Colonic mucosa (tissue), 4 donors: ENCODE results near the gene DGCR2. TPM values are rescaled to one million over a fixed set of nuclear protein-coding genes. Genes with fewer than 3 reads are reported as not detected.

Experiments
- DNase-seq: peaks from one replicate; pipeline ENCODE4 v3.0.0-alpha.2; 2020
- H3K27ac ChIP-seq: fragments of 200-600 bp; one replicate; pipeline ENCODE4 v1.8.0; 2021
- H3K27me3 ChIP-seq: fragments of 200-600 bp; one replicate; pipeline ENCODE4 v1.8.0; 2021
- H3K36me3 ChIP-seq: fragments of 200-600 bp; one replicate; pipeline ENCODE4 v1.8.0; 2021
- H3K4me1 ChIP-seq: fragments of 200-600 bp; one replicate; pipeline ENCODE4 v1.8.0; 2021; ENCODE audit warnings: mild to moderate bottlenecking
- H3K4me3 ChIP-seq: fragments of 200-600 bp; one replicate; pipeline ENCODE4 v1.8.0; 2021
- H3K9ac ChIP-seq, 2 donors: one replicate each; pipeline ENCODE4 v1.7.0; 2013; ENCODE audit warnings: control low read depth in 2 of 2, low read depth in 2 of 2, low read length in 2 of 2
- H3K9me3 ChIP-seq: fragments of 200-600 bp; one replicate; pipeline ENCODE4 v1.8.0; 2021
- CTCF ChIP-seq: fragments of 200-600 bp; IDR thresholded peaks from one replicate; pipeline ENCODE4 v1.8.0; 2022; ENCODE audit warnings: antibody characterized with exemption, mild to moderate bottlenecking
- intact Hi-C: fragments of 100-400 bp; cut with DNase I; formaldehyde crosslinking; loops from one replicate; pipeline ENCODE4 v1.14.1; 2022
- total RNA-seq, 2 donors: library from RNA; stranded (reverse); fragmentation: NEBNext Ultra II Directional in 1 of 2; extraction: Animal tissue kit (Norgen Biotek cat#: 25700) in 1 of 2; gene quantifications; one replicate each; pipeline ENCODE4 v1.2.1, GENCODE V29; 2021
- donor health status: healthy.
- donor health status: DM: no; HTN: no; CAD: no.
- donor health status: DM: no; HTN: no; CAD: no.

Gene DGCR2
- total RNA-seq, 2 donors from 2014 or later = 71.6 to 82.5 TPM

- H3K9ac ChIP-seq = no peak overlapping the region
- intact Hi-C loops = no loop called here
- TF ChIP-seq CTCF = no peak
- H3K4me3 ChIP-seq = no peak overlapping the region
- H3K27me3 ChIP-seq = no peaks in the 10 kb centered on the region
- no peaks in the 10 kb centered on the region for H3K9me3 ChIP-seq
- no peak for DNase-seq
- no peaks in the 10 kb centered on the region for H3K4me1 ChIP-seq
- H3K36me3 ChIP-seq = peaks cover 27% of the 10 kb centered on the region
- H3K27ac ChIP-seq = no peak overlapping the region
Measured at GRCh38 chr22:19047993-19048392, 74.2 kb downstream of the DGCR2 start.

GRCh38 chr22:19046719-19047609 is 75.2 kb downstream of the DGCR2 start:
- no peaks in the 10 kb centered on the region for H3K27me3 ChIP-seq
- H3K4me1 ChIP-seq = no peaks in the 10 kb centered on the region
- DNase-seq = no peak
- H3K27ac ChIP-seq = no peak overlapping the region
- H3K36me3 ChIP-seq = peaks cover 27% of the 10 kb centered on the region
- TF ChIP-seq CTCF = no peak
- H3K9me3 ChIP-seq = no peaks in the 10 kb centered on the region
- intact Hi-C loops = no loop called here
- no peak overlapping the region for H3K9ac ChIP-seq
- no peak overlapping the region for H3K4me3 ChIP-seq

- no peaks in the 10 kb centered on the region for H3K9me3 ChIP-seq
- peaks cover 27% of the 10 kb centered on the region for H3K36me3 ChIP-seq
- H3K27ac ChIP-seq = no peak overlapping the region
- H3K4me1 ChIP-seq = no peaks in the 10 kb centered on the region
- no peak for TF ChIP-seq CTCF
- DNase-seq = no peak
- H3K27me3 ChIP-seq = no peaks in the 10 kb centered on the region
- no peak overlapping the region for H3K4me3 ChIP-seq
- intact Hi-C loops = no loop called here
- H3K9ac ChIP-seq = no peak overlapping the region
Measured at GRCh38 chr22:19046287-19046686, 75.9 kb downstream of the DGCR2 start.

GRCh38 chr22:19045094-19045493 is 77.1 kb downstream of the DGCR2 start:
- no peak overlapping the region for H3K27ac ChIP-seq
- DNase-seq = no peak
- intact Hi-C loops = no loop called here
- no peak overlapping the region for H3K4me3 ChIP-seq
- no peaks in the 10 kb centered on the region for H3K27me3 ChIP-seq
- no peaks in the 10 kb centered on the region for H3K9me3 ChIP-seq
- no peak overlapping the region for H3K9ac ChIP-seq
- no peak for TF ChIP-seq CTCF
- H3K36me3 ChIP-seq = peaks cover 27% of the 10 kb centered on the region
- H3K4me1 ChIP-seq = no peaks in the 10 kb centered on the region

GRCh38 chr22:19044381-19044780 is 77.8 kb downstream of the DGCR2 start:
- no peaks in the 10 kb centered on the region for H3K27me3 ChIP-seq
- no peak overlapping the region for H3K9ac ChIP-seq
- H3K36me3 ChIP-seq = peaks cover 27% of the 10 kb centered on the region
- H3K4me1 ChIP-seq = no peaks in the 10 kb centered on the region
- no peak for TF ChIP-seq CTCF
- no peaks in the 10 kb centered on the region for H3K9me3 ChIP-seq
- no peak overlapping the region for H3K27ac ChIP-seq
- intact Hi-C loops = no loop called here
- H3K4me3 ChIP-seq = no peak overlapping the region
- no peak for DNase-seq
